ENCODE data around the gene RNF212B.

Gene RNF212B

DNA sequence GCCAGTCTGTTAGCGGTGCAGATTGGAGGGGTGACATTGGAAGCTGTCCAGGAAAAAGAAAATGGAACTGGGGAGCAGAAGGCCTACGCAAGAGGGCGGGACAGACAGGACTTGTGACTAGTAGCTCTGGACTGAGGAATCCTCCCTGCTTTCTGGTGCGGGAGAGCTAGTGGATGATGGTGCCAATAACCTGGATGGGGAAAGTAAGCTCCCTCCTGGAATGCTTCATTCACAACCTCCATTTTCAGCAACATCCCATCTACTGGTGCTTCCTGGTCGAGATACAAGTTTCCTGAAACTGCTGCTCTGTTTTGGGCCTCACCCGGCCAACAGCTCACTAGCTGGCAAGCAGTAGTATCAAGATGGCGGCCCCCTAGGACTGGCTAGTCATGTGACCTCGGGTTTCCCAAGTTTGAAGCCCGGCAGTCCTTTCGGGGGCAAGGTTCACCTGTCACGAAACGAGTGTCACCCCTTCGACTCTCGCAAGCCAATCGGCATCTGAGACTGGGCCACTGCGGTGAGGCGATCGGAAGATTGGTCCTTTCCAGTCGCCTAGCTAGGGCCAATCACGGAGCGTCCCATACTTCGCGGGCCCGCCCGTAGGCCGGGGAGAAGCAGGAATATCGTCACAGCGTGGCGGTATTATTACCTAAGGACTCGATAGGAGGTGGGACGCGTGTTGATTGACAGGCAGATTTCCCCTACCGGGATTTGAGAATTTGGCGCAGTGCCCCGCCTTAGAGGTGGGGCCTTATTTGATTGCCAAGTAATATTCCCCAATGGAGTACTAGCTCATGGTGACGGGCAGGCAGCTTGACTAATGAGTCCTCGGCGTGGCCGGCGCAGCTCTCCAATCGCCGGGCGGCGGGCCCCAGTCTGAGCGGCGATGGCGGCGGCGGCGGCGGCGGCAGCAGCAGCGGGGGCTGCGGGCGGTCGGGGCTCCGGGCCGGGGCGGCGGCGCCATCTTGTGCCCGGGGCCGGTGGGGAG, 83.1 kb downstream of the RNF212B start, which contains the start of gene PABPN1:
Gene PABPN1 (plus strand): TSS at position 874 of the 988 bp plus-strand sequence. CDS start 13 bp downstream, at position 887.
- TF ChIP-seq, protein P1, sequence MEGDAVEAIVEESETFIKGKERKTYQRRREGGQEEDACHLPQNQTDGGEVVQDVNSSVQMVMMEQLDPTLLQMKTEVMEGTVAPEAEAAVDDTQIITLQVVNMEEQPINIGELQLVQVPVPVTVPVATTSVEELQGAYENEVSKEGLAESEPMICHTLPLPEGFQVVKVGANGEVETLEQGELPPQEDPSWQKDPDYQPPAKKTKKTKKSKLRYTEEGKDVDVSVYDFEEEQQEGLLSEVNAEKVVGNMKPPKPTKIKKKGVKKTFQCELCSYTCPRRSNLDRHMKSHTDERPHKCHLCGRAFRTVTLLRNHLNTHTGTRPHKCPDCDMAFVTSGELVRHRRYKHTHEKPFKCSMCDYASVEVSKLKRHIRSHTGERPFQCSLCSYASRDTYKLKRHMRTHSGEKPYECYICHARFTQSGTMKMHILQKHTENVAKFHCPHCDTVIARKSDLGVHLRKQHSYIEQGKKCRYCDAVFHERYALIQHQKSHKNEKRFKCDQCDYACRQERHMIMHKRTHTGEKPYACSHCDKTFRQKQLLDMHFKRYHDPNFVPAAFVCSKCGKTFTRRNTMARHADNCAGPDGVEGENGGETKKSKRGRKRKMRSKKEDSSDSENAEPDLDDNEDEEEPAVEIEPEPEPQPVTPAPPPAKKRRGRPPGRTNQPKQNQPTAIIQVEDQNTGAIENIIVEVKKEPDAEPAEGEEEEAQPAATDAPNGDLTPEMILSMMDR (IDR thresholded peaks at IDR 0.05; ENCODE audit: low read length) = no peak
- no peak for TF ChIP-seq EZH2 (IDR thresholded peaks at IDR 0.05; ENCODE audit: borderline replicate concordance, low read length)
- Histone ChIP-seq H3K9me3 (ENCODE audit: low read length) (no peaks in the 10 kb centered on the region), H3K9ac (ENCODE audit: low read length) (peak within 1 kb of the TSS; percentile 83), H3K4me1 (ENCODE audit: insufficient read depth, low read length, severe bottlenecking) (peaks cover 22% of the 10 kb centered on the region), H2AFZ (ENCODE audit: low read length) (no peak within 1 kb of the TSS), H3K79me2 (ENCODE audit: insufficient read depth, low read length) (peaks cover 12% of the 10 kb centered on the region), H3K4me2 (ENCODE audit: low read length) (peak within 1 kb of the TSS; percentile 96), H3K9me2 (ENCODE audit: low read depth, low read length) (no peaks in the 10 kb centered on the region), H3F3A (ENCODE audit: insufficient read depth, low read length) (no peaks in the 10 kb centered on the region), H3K27ac (ENCODE audit: low read depth, low read length, poor library complexity, severe bottlenecking) (peak within 1 kb of the TSS; percentile 83), H3K4me3 (ENCODE audit: low read depth, low read length, poor library complexity, severe bottlenecking) (peak within 1 kb of the TSS; percentile 75), H4K20me1 (ENCODE audit: insufficient read depth, low read length) (no peaks in the 10 kb centered on the region), H3K27me3 (ENCODE audit: insufficient read depth, low read length) (no peaks in the 10 kb centered on the region), H3K36me3 (ENCODE audit: insufficient read depth, low read length) (peaks cover 33% of the 10 kb centered on the region)

DNA sequence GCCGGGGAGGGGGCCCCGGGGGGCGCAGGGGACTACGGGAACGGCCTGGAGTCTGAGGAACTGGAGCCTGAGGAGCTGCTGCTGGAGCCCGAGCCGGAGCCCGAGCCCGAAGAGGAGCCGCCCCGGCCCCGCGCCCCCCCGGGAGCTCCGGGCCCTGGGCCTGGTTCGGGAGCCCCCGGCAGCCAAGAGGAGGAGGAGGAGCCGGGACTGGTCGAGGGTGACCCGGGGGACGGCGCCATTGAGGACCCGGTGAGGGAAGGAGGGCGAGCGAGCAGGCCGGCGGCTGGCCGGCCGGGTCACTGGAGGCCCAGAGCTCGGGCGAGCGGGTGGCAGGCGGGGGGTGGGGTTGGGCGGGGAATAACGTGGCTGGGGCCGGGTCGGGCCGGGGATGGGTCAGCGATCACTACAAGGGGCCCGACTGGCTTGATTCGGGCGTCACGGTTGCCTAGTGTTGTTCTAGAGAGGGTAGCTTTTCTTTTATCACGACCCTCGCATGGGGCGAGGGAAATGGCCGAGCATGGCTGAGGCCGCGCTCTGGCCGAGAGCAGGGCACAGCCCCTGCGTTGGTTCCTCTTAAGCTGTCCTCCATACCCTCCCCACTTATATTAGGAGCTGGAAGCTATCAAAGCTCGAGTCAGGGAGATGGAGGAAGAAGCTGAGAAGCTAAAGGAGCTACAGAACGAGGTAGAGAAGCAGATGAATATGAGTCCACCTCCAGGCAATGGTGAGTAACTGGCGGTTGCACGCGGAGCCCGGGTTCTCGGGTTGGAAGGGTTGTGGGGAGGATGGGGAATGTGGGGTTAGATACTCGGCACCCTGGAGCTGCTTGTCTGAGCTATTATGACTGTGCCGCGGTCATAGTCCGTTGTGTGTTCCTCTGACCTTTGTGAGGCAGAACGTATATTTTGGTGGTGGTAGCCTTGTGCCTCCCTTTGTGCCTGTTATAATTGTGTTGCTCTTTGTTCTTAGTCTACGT, 84.1 kb downstream of the RNF212B start:
- Histone ChIP-seq H3K4me3 (ENCODE audit: low read depth, low read length, poor library complexity, severe bottlenecking) (peak overlapping the region; percentile 75), H2AFZ (ENCODE audit: low read length) (no peak overlapping the region), H4K20me1 (ENCODE audit: insufficient read depth, low read length) (no peaks in the 10 kb centered on the region), H3K9me2 (ENCODE audit: low read depth, low read length) (no peaks in the 10 kb centered on the region), H3F3A (ENCODE audit: insufficient read depth, low read length) (no peaks in the 10 kb centered on the region), H3K4me2 (ENCODE audit: low read length) (peak overlapping the region; percentile 96), H3K36me3 (ENCODE audit: insufficient read depth, low read length) (peaks cover 41% of the 10 kb centered on the region), H3K79me2 (ENCODE audit: insufficient read depth, low read length) (peaks cover 12% of the 10 kb centered on the region), H3K27me3 (ENCODE audit: insufficient read depth, low read length) (no peaks in the 10 kb centered on the region), H3K4me1 (ENCODE audit: insufficient read depth, low read length, severe bottlenecking) (peaks cover 22% of the 10 kb centered on the region), H3K27ac (ENCODE audit: low read depth, low read length, poor library complexity, severe bottlenecking) (no peak overlapping the region), H3K9ac (ENCODE audit: low read length) (peak overlapping the region; percentile 83), H3K9me3 (ENCODE audit: low read length) (no peaks in the 10 kb centered on the region)
- no peak for TF ChIP-seq EZH2 (IDR thresholded peaks at IDR 0.05; ENCODE audit: borderline replicate concordance, low read length)
- TF ChIP-seq, protein P1 (IDR thresholded peaks at IDR 0.05; ENCODE audit: low read length) = no peak
